WTC11 (cell line): Measurements from ENCODE around the gene FANCI.

Experiments used
- CTCF ChIP-seq: fragments of 200-600 bp; IDR thresholded peaks from 2 replicates; pipeline ENCODE4 v1.8.0; 2022; ENCODE audit warnings: antibody characterized with exemption
- KAT7 ChIP-seq: sonication (generic); formaldehyde crosslinking; IDR thresholded peaks from 2 replicates; pipeline ENCODE4 v1.8.1; 2023; ENCODE audit warnings: missing genetic modification reagents, mild to moderate bottlenecking, borderline replicate concordance
- SP1 ChIP-seq: sonication (generic); formaldehyde crosslinking; conservative IDR thresholded peaks from 2 replicates; pipeline ENCODE4 v1.8.1; 2022; ENCODE audit warnings: missing genetic modification reagents
- TF ChIP-seq, protein P1 (sequence below): sonication (generic); formaldehyde crosslinking; IDR thresholded peaks from 2 replicates; pipeline ENCODE4 v1.8.1; 2022; ENCODE audit warnings: low read depth, mild to moderate bottlenecking, moderate library complexity, missing genetic modification reagents, borderline replicate concordance
- TF ChIP-seq, protein P2 (sequence below): sonication (generic); formaldehyde crosslinking; IDR thresholded peaks from 2 replicates; pipeline ENCODE4 v1.8.1; 2023; ENCODE audit warnings: mild to moderate bottlenecking, missing genetic modification reagents

- TF ChIP-seq, protein P1, sequence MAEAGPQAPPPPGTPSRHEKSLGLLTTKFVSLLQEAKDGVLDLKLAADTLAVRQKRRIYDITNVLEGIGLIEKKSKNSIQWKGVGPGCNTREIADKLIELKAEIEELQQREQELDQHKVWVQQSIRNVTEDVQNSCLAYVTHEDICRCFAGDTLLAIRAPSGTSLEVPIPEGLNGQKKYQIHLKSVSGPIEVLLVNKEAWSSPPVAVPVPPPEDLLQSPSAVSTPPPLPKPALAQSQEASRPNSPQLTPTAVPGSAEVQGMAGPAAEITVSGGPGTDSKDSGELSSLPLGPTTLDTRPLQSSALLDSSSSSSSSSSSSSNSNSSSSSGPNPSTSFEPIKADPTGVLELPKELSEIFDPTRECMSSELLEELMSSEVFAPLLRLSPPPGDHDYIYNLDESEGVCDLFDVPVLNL (CRISPR knock-in tag), result no peak
- TF ChIP-seq CTCF (no peak), KAT7 (CRISPR knock-in tag) (no peak), SP1 (CRISPR knock-in tag) (no peak)
- TF ChIP-seq, protein P2, sequence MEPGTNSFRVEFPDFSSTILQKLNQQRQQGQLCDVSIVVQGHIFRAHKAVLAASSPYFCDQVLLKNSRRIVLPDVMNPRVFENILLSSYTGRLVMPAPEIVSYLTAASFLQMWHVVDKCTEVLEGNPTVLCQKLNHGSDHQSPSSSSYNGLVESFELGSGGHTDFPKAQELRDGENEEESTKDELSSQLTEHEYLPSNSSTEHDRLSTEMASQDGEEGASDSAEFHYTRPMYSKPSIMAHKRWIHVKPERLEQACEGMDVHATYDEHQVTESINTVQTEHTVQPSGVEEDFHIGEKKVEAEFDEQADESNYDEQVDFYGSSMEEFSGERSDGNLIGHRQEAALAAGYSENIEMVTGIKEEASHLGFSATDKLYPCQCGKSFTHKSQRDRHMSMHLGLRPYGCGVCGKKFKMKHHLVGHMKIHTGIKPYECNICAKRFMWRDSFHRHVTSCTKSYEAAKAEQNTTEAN (CRISPR knock-in tag), result no peak
Measured at GRCh38 chr15:89352476-89352875, 108.7 kb downstream of the FANCI start.
